Stimulated activated CD8-positive, alpha-beta memory T cell treated with anti-CD3 and anti-CD28 coated beads, Interleukin-4, amount 100 ng/mL, for 4 hours (primary cell): Measurements from ENCODE around the gene LAMP1.
"Not testable (repeated sequence)": the region's sequence is repeated elsewhere in the genome, so short reads cannot be mapped to it uniquely, and the experiment has no call there.

Experiments used
- DNase-seq, 2 donors: peaks; one replicate each; pipeline ENCODE4 v3.0.0-alpha.2; 2020; ENCODE audit warnings: low read depth in 2 of 2, low spot score in 1 of 2

Gene LAMP1

GRCh38 chr13:113296823-113297369, at the start of gene LAMP1:
Gene LAMP1 (plus strand): TSS chr13:113297239. CDS start chr13:113297435, 196 bp downstream.
- peak; percentile 95 to 97 for DNase-seq

GRCh38 chr13:113252516-113253095, 44.4 kb upstream of the LAMP1 start:
- DNase-seq, result no peak

- DNase-seq, result not testable (repeated sequence)
Measured at GRCh38 chr13:113257908-113258307, 39.1 kb upstream of the LAMP1 start.

- no peak for DNase-seq
Measured at GRCh38 chr13:113258321-113259054, 38.6 kb upstream of the LAMP1 start.

- DNase-seq, result no peak
Measured at GRCh38 chr13:113260996-113261395, 36.0 kb upstream of the LAMP1 start.

- not testable (repeated sequence) for DNase-seq
Measured at GRCh38 chr13:113263016-113263415, 34.0 kb upstream of the LAMP1 start.

GRCh38 chr13:113267642-113268405, 29.2 kb upstream of the LAMP1 start:
- DNase-seq, result no peak

- DNase-seq, result no peak
Measured at GRCh38 chr13:113272031-113272430, 25.0 kb upstream of the LAMP1 start.

- DNase-seq, result no peak
Measured at GRCh38 chr13:113272701-113273181, 24.3 kb upstream of the LAMP1 start.

GRCh38 chr13:113273321-113273720, 23.7 kb upstream of the LAMP1 start:
- DNase-seq, result no peak

GRCh38 chr13:113273851-113274590, 23.0 kb upstream of the LAMP1 start:
- DNase-seq, result no peak

GRCh38 chr13:113274721-113275120, 22.3 kb upstream of the LAMP1 start:
- DNase-seq, result no peak

- no peak for DNase-seq
Measured at GRCh38 chr13:113275387-113275786, 21.7 kb upstream of the LAMP1 start.

GRCh38 chr13:113280126-113280525, 16.9 kb upstream of the LAMP1 start:
- no peak for DNase-seq

- no peak for DNase-seq
Measured at GRCh38 chr13:113283904-113284303, 13.1 kb upstream of the LAMP1 start.

GRCh38 chr13:113288880-113289279, 8.2 kb upstream of the LAMP1 start:
- DNase-seq, result no peak

- DNase-seq, result no peak
Measured at GRCh38 chr13:113291129-113291528, 5.9 kb upstream of the LAMP1 start.

GRCh38 chr13:113292021-113292862, 4.8 kb upstream of the LAMP1 start:
- DNase-seq, result no peak

- no peak for DNase-seq
Measured at GRCh38 chr13:113293686-113294085, 3.4 kb upstream of the LAMP1 start.

- no peak for DNase-seq
Measured at GRCh38 chr13:113295776-113296175, 1.3 kb upstream of the LAMP1 start.
